Measurements from ENCODE around the gene TIPRL. TPM values are rescaled to one million over a fixed set of nuclear protein-coding genes. Genes with fewer than 3 reads are reported as not detected.
A peak's percentile ranks its signal among the peaks of the same experiment; 100 is the strongest.

Gene TIPRL
- polyA plus RNA-seq, 4 donors: 21.2 to 29.7 (median 23.5) TPM

GRCh38 chr1:168136709-168137514, 41.9 kb upstream of the TIPRL start, which contains the start of gene GPR161:
Gene GPR161 (minus strand): TSS chr1:168136930. CDS start chr1:168104850, 32,080 bp downstream.
- WGBS, 3 donors: 1 to 3% (median 2%) methylated on average over 27 to 86 of the region's 86 CpGs
- Histone ChIP-seq H3K4me3 (ENCODE audit: low read depth in 1 of 3, low read length in 3 of 3) (peak within 1 kb of the TSS; percentile 62 to 69 (median 66)), H3K27ac (ENCODE audit: low read depth in 1 of 3, low read length in 2 of 3) (peak within 1 kb of the TSS in 2 of 3 donors; percentile 39 to 76), H3K4me1 (ENCODE audit: control insufficient read depth in 3 of 3, insufficient read depth in 2 of 3, low read depth in 1 of 3, low read length in 2 of 3) (peaks cover 0 to 11% (median 7%) of the 10 kb centered on the region in 3 donors), H3K36me3 (ENCODE audit: control insufficient read depth in 3 of 3, insufficient read depth in 2 of 3, low read depth in 1 of 3, low read length in 3 of 3) (peaks cover 0 to 3% (median 0%) of the 10 kb centered on the region in 3 donors), H3K9me3 (ENCODE audit: control insufficient read depth in 2 of 2, insufficient read depth in 1 of 2, low read depth in 1 of 2, low read length in 1 of 2) (no peaks in the 10 kb centered on the region), H3K27me3 (ENCODE audit: control insufficient read depth in 3 of 3, insufficient read depth in 3 of 3, low read length in 3 of 3) (peaks cover 0 to 10% (median 2%) of the 10 kb centered on the region in 3 donors)
- DNase-seq (peak; percentile 41 to 72), FAIRE-seq (no peak)

- WGBS, 3 donors: 8 to 16% (median 9%) methylated on average over 6 of the region's 6 CpGs
- Histone ChIP-seq H3K27ac (ENCODE audit: low read depth in 1 of 3, low read length in 2 of 3) (peak overlapping the region in 2 of 3 donors; percentile 39 to 76), H3K9me3 (ENCODE audit: control insufficient read depth in 2 of 2, insufficient read depth in 1 of 2, low read depth in 1 of 2, low read length in 1 of 2) (no peaks in the 10 kb centered on the region), H3K4me3 (ENCODE audit: low read depth in 1 of 3, low read length in 3 of 3) (peak overlapping the region; percentile 62 to 69 (median 66)), H3K4me1 (ENCODE audit: control insufficient read depth in 3 of 3, insufficient read depth in 2 of 3, low read depth in 1 of 3, low read length in 2 of 3) (peaks cover 0 to 11% (median 7%) of the 10 kb centered on the region in 3 donors), H3K27me3 (ENCODE audit: control insufficient read depth in 3 of 3, insufficient read depth in 3 of 3, low read length in 3 of 3) (peaks cover 0 to 10% (median 2%) of the 10 kb centered on the region in 3 donors), H3K36me3 (ENCODE audit: control insufficient read depth in 3 of 3, insufficient read depth in 2 of 3, low read depth in 1 of 3, low read length in 3 of 3) (peaks cover 0 to 3% (median 0%) of the 10 kb centered on the region in 3 donors)
- no peak for DNase-seq
- FAIRE-seq: no peak
Observed at GRCh38 chr1:168137515-168137821, 41.3 kb upstream of the TIPRL start.

GRCh38 chr1:168138134-168138533, 40.6 kb upstream of the TIPRL start:
- H3K27ac ChIP-seq (ENCODE audit: low read depth in 1 of 3, low read length in 2 of 3): no peak overlapping the region
- 81 to 88% (median 86%) methylated on average over 5 of the region's 5 CpGs for WGBS, 3 donors

GRCh38 chr1:168139070-168139469, 39.7 kb upstream of the TIPRL start:
- Histone ChIP-seq H3K9me3 (ENCODE audit: control insufficient read depth in 2 of 2, insufficient read depth in 1 of 2, low read depth in 1 of 2, low read length in 1 of 2) (no peaks in the 10 kb centered on the region), H3K4me3 (ENCODE audit: low read depth in 1 of 3, low read length in 3 of 3) (no peak overlapping the region), H3K36me3 (ENCODE audit: control insufficient read depth in 3 of 3, insufficient read depth in 2 of 3, low read depth in 1 of 3, low read length in 3 of 3) (peaks cover 0 to 3% (median 0%) of the 10 kb centered on the region in 3 donors), H3K4me1 (ENCODE audit: control insufficient read depth in 3 of 3, insufficient read depth in 2 of 3, low read depth in 1 of 3, low read length in 2 of 3) (peaks cover 0 to 11% (median 7%) of the 10 kb centered on the region in 3 donors), H3K27ac (ENCODE audit: low read depth in 1 of 3, low read length in 2 of 3) (no peak overlapping the region), H3K27me3 (ENCODE audit: control insufficient read depth in 3 of 3, insufficient read depth in 3 of 3, low read length in 3 of 3) (peaks cover 0 to 10% (median 2%) of the 10 kb centered on the region in 3 donors)
- FAIRE-seq (no peak), DNase-seq (no peak)

More at GRCh38 chr1:168138134-168138533, 40.6 kb upstream of the TIPRL start:
- H3K27me3 ChIP-seq (ENCODE audit: control insufficient read depth in 3 of 3, insufficient read depth in 3 of 3, low read length in 3 of 3): peaks cover 0 to 10% (median 2%) of the 10 kb centered on the region in 3 donors
- H3K36me3 ChIP-seq (ENCODE audit: control insufficient read depth in 3 of 3, insufficient read depth in 2 of 3, low read depth in 1 of 3, low read length in 3 of 3): peaks cover 0 to 3% (median 0%) of the 10 kb centered on the region in 3 donors
- H3K4me3 ChIP-seq (ENCODE audit: low read depth in 1 of 3, low read length in 3 of 3): no peak overlapping the region
- no peaks in the 10 kb centered on the region for H3K9me3 ChIP-seq (ENCODE audit: control insufficient read depth in 2 of 2, insufficient read depth in 1 of 2, low read depth in 1 of 2, low read length in 1 of 2)
- FAIRE-seq (no peak), DNase-seq (no peak)
- peaks cover 0 to 11% (median 7%) of the 10 kb centered on the region in 3 donors for H3K4me1 ChIP-seq (ENCODE audit: control insufficient read depth in 3 of 3, insufficient read depth in 2 of 3, low read depth in 1 of 3, low read length in 2 of 3)

GRCh38 chr1:168141871-168142385, 36.8 kb upstream of the TIPRL start:
- FAIRE-seq (no peak), DNase-seq (no peak)
- no peaks in the 10 kb centered on the region for H3K27me3 ChIP-seq (ENCODE audit: control insufficient read depth in 3 of 3, insufficient read depth in 3 of 3, low read length in 3 of 3)
- no peaks in the 10 kb centered on the region for H3K36me3 ChIP-seq (ENCODE audit: control insufficient read depth in 3 of 3, insufficient read depth in 2 of 3, low read depth in 1 of 3, low read length in 3 of 3)
- WGBS, 3 donors: 91 to 97% (median 94%) methylated on average over 3 of the region's 3 CpGs
- no peaks in the 10 kb centered on the region for H3K9me3 ChIP-seq (ENCODE audit: control insufficient read depth in 2 of 2, insufficient read depth in 1 of 2, low read depth in 1 of 2, low read length in 1 of 2)
- H3K4me1 ChIP-seq (ENCODE audit: control insufficient read depth in 3 of 3, insufficient read depth in 2 of 3, low read depth in 1 of 3, low read length in 2 of 3): peaks cover 0 to 4% (median 0%) of the 10 kb centered on the region in 3 donors
- no peak overlapping the region for H3K4me3 ChIP-seq (ENCODE audit: low read depth in 1 of 3, low read length in 3 of 3)
- no peak overlapping the region for H3K27ac ChIP-seq (ENCODE audit: low read depth in 1 of 3, low read length in 2 of 3)

- H3K36me3 ChIP-seq (ENCODE audit: control insufficient read depth in 3 of 3, insufficient read depth in 2 of 3, low read depth in 1 of 3, low read length in 3 of 3): no peaks in the 10 kb centered on the region
- H3K4me1 ChIP-seq (ENCODE audit: control insufficient read depth in 3 of 3, insufficient read depth in 2 of 3, low read depth in 1 of 3, low read length in 2 of 3): peaks cover 0 to 4% (median 0%) of the 10 kb centered on the region in 3 donors
- H3K9me3 ChIP-seq (ENCODE audit: control insufficient read depth in 2 of 2, insufficient read depth in 1 of 2, low read depth in 1 of 2, low read length in 1 of 2): no peaks in the 10 kb centered on the region
- no peaks in the 10 kb centered on the region for H3K27me3 ChIP-seq (ENCODE audit: control insufficient read depth in 3 of 3, insufficient read depth in 3 of 3, low read length in 3 of 3)
- FAIRE-seq (no peak), DNase-seq (peak; percentile 79 to 93)
- WGBS, 3 donors: 24 to 33% (median 27%) methylated on average over 11 to 14 of the region's 15 CpGs
- H3K27ac ChIP-seq (ENCODE audit: low read depth in 1 of 3, low read length in 2 of 3): no peak overlapping the region
- H3K4me3 ChIP-seq (ENCODE audit: low read depth in 1 of 3, low read length in 3 of 3): no peak overlapping the region
Observed at GRCh38 chr1:168145184-168146159, 33.3 kb upstream of the TIPRL start.

GRCh38 chr1:168146160-168146539, 32.6 kb upstream of the TIPRL start:
- Histone ChIP-seq H3K4me3 (ENCODE audit: low read depth in 1 of 3, low read length in 3 of 3) (no peak overlapping the region), H3K36me3 (ENCODE audit: control insufficient read depth in 3 of 3, insufficient read depth in 2 of 3, low read depth in 1 of 3, low read length in 3 of 3) (no peaks in the 10 kb centered on the region), H3K27me3 (ENCODE audit: control insufficient read depth in 3 of 3, insufficient read depth in 3 of 3, low read length in 3 of 3) (no peaks in the 10 kb centered on the region), H3K27ac (ENCODE audit: low read depth in 1 of 3, low read length in 2 of 3) (peak overlapping the region in 1 of 3 donors; percentile 48), H3K9me3 (ENCODE audit: control insufficient read depth in 2 of 2, insufficient read depth in 1 of 2, low read depth in 1 of 2, low read length in 1 of 2) (no peaks in the 10 kb centered on the region), H3K4me1 (ENCODE audit: control insufficient read depth in 3 of 3, insufficient read depth in 2 of 3, low read depth in 1 of 3, low read length in 2 of 3) (peaks cover 0 to 4% (median 0%) of the 10 kb centered on the region in 3 donors)
- DNase-seq (no peak), FAIRE-seq (no peak)
- WGBS, 3 donors: 39 to 61% (median 56%) methylated on average over 3 of the region's 5 CpGs

- Histone ChIP-seq H3K27ac (ENCODE audit: low read depth in 1 of 3, low read length in 2 of 3) (peak overlapping the region in 1 of 3 donors; percentile 48), H3K27me3 (ENCODE audit: control insufficient read depth in 3 of 3, insufficient read depth in 3 of 3, low read length in 3 of 3) (no peaks in the 10 kb centered on the region), H3K4me3 (ENCODE audit: low read depth in 1 of 3, low read length in 3 of 3) (no peak overlapping the region), H3K9me3 (ENCODE audit: control insufficient read depth in 2 of 2, insufficient read depth in 1 of 2, low read depth in 1 of 2, low read length in 1 of 2) (no peaks in the 10 kb centered on the region), H3K36me3 (ENCODE audit: control insufficient read depth in 3 of 3, insufficient read depth in 2 of 3, low read depth in 1 of 3, low read length in 3 of 3) (no peaks in the 10 kb centered on the region), H3K4me1 (ENCODE audit: control insufficient read depth in 3 of 3, insufficient read depth in 2 of 3, low read depth in 1 of 3, low read length in 2 of 3) (peaks cover 0 to 4% (median 0%) of the 10 kb centered on the region in 3 donors)
- no peak for FAIRE-seq
- peak; percentile 7 to 70 for DNase-seq
- 33 to 69% (median 47%) methylated on average over 11 of the region's 11 CpGs for WGBS, 3 donors
Observed at GRCh38 chr1:168146626-168147025, 32.1 kb upstream of the TIPRL start.
